ENCODE data around the gene HSD17B3.

DNA sequence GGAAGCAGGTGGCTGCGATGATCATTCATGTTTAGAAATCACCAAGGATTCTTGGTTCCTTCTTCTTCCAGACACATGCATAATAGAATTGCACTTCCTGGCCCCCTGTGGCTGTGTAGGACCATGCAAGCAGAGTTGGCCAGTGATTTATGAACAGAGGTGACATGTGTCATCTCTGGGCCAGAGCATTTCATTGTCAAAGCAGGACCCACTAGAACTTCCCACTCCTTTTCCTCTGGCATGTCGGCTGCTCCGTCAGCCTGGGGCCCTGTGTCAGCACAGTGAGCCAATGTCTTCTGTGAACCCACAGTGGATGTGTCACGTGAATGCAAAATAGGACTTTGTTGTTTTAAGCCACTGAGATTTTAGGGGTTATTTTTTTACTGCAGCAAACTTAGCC lies 59.2 kb downstream of the HSD17B3 start:
- TF ChIP-seq, protein P1, sequence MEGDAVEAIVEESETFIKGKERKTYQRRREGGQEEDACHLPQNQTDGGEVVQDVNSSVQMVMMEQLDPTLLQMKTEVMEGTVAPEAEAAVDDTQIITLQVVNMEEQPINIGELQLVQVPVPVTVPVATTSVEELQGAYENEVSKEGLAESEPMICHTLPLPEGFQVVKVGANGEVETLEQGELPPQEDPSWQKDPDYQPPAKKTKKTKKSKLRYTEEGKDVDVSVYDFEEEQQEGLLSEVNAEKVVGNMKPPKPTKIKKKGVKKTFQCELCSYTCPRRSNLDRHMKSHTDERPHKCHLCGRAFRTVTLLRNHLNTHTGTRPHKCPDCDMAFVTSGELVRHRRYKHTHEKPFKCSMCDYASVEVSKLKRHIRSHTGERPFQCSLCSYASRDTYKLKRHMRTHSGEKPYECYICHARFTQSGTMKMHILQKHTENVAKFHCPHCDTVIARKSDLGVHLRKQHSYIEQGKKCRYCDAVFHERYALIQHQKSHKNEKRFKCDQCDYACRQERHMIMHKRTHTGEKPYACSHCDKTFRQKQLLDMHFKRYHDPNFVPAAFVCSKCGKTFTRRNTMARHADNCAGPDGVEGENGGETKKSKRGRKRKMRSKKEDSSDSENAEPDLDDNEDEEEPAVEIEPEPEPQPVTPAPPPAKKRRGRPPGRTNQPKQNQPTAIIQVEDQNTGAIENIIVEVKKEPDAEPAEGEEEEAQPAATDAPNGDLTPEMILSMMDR (IDR thresholded peaks at IDR 0.05) = no peak
- no peak for TF ChIP-seq POLR2A (IDR thresholded peaks at IDR 0.05)

All from uterus (tissue), 2 donors.